NCI-H774 (cell line): ENCODE measurements around the gene LARP4B.

Source experiments
- DNase-seq: peaks from one replicate; lab custom pipeline; 2025; lab: John Stamatoyannopoulos, UW

Gene LARP4B

DNA sequence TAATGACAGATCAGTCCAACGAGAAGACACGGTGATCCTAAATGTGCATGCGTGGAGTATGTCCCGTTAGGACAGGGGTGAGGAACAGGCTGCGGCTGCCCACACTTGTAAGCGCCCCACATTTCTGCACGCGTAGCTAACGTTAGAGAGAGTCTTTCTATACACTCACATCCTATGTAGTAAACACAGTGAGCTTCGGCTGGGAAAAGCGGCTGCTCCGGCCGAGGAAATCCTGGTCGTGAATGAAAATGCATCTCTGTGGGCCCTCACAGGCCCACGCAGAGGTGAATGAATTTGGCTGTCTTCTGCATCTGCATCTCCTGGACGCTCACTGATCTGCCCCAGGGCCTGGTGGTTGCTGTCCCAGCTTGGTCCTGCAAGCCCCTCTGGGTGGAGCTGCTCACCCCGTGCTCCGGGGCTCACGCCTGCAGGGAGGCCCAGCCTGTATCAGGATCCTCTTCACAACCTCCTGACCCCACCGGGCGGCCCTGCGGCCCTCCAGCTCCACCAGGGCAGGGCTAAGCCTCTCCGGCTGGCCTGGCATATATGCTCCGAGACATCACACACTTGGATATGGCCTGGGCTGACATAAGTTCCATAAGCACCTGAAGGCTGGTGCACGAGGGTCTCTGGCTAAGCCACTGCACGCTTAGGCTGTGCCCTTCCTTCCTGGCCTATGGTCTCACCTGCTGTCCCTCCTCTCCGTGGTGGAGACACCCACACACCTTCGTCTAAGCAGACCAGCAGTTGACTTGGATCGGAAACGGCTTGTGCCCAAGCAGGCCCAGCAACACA, 124.1 kb downstream of the LARP4B start:
- DNase-seq: no peak

DNA sequence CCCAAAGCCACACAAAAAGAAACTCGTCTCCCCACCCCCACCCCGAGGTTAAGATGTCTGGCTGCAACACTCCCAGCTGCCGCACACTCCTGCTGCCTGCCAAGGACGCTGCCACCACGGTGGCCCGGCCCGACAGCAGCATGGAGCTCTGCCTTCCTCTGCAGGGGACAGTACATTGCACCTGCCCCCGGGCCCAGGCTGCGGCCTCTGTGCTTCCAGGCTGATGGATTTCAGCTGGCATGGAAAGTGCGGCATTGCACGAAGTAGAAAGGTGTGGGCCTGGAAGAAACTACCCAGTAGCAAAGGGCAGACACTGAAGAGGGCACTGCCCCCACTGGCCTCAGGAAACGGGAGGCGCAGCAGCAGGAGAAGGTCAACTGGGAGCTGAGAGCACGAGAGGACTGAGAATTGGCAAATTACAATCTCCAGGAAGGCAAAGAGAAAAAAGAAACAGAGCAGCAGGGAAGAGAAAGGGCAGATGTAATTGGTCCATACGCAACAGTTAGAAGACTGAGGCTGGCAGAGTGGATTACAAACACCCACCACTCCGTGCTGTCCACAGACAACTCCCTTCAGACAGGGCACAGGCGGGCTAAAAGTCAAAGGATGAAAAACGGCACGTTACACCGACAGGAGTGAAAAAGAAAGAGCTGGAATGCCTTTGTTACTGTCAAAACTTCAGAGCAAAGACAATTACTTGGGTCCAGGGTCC, 124.9 kb downstream of the LARP4B start:
- DNase-seq: no peak

DNA sequence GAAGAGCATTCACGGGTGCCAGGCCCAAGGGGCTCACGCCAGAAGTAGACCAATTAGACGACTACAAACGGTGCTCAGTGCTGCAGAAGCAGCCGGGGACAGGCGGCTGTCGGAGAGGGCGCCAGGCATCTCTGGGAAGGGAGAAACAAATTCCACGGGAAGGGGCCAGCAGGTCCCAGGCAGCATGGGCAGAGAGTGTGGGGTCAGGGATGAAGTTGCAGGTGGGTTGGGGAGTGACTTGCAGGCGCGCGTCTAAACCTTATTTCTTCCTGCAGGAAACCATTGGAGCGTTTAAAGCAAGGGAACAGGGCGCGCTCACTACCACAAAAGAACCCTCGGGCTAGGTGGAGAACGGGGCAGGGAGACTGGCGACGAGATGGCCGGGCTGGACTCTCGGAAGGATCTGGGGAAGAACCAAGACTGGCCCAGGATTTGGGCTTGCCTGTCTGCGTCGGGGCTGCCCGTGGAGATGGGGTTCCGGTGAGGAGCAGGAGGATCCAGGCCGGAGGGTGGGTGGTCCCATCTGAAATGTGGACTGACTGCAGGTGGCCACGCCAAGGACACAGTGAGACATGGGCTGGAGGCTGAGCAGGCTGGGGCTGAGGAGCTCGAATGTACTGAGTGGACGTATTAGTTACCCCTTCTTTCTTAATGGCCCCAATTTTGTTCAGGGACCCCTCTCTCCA, 125.7 kb downstream of the LARP4B start:
- DNase-seq: no peak

DNA sequence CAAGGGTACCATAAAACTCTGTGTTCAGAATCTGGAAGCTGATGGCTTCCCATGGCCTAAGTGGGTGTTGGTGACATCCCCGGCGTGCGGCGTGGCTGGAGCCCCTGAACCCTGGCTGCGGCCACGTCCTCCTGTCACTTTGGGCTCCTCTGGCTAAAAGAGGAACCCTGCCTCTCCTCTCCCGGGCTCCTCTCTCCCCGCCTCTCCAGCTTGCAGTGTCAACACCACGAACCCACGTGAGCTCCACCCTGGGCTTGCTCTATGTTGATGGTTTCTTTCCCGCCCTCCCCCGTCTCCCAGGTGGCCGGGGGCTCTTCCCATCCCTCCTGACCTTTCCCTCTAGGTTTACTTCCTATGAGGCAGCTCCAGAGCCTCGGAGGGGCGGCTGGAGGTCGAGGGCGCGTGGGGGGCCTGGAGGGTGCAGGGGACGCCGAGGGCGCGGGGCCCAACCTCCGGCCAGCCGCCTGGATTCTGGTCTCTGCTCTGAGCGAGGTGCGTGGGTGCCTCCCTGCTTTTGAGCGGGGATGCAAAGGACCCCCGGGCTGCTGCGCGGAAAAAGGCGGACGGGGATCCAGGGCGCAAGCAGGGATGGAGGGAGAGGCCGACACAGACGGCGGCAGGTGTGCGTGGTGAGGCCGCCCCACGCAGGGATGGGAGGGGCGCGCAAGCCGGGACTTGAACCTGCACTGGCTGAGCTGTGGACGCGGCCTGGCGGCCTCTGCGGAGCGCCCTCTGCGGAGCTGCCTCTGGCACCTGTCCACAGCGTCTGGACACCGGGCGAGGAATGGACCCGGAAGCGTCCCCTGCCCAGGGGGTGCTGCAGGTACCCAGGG, 126.5 kb downstream of the LARP4B start:
- no peak for DNase-seq

DNA sequence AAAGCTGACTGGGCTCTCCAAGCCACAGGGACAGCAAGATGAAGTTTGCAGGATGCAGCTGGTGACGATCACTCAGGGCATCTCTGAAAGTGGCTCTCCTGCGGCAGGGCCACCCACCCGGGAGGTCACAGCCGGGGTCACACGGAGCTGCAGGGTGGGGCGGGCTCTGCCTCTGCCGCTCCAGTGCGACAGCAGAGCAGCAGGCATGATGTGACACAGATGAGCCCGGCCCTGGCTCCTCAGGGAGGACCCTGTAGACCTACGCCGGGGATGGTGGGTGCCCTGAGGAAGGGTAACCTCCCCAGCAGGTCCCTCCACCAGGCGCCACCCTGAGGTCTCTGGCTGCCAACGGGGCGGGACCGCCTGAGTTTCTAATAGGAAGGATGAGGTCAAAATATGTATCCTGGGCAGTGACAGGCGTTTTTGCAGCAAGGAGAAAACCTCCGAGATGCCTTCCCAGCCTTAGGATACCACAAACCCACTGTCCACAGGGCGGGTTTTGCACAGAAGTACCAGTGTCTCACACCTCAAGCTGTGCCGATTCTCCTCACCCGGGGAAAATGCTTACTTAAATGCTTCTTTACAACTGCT, 127.2 kb downstream of the LARP4B start:
- DNase-seq: no peak

DNA sequence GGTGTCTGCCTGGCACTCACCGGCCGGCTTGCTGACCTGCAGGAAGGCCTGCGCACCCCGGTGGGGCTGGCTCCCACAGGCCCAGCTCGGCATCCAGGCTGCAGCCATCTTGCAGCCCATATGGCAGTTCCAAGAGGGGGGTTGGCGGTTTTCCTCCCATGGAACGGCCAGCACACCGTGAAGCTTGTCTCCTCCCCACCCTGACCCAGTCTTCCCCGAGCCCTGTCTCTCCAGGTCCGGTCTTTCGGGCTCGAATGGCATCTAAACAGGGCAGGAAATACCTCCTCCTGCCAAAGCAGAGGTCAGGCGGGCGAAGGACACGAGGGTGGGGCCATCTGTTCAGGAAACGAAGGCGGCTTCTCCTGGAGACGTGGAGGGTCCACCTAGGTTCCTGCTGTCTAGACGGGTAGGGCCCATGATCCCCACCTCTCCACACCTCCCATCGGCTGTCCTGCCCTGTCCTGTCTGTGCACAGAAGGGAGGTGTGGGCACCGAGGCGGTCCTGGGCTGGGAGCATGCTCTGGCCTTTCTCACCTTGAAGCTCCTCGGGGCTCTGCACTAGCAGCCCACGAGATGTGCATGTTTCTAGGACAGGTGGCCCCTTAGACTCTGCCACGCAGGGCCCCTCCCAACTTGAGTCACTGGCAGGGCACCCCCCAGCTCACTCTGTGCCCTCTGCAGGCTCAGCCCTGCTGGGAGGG, 128.3 kb downstream of the LARP4B start:
- DNase-seq: no peak

DNA sequence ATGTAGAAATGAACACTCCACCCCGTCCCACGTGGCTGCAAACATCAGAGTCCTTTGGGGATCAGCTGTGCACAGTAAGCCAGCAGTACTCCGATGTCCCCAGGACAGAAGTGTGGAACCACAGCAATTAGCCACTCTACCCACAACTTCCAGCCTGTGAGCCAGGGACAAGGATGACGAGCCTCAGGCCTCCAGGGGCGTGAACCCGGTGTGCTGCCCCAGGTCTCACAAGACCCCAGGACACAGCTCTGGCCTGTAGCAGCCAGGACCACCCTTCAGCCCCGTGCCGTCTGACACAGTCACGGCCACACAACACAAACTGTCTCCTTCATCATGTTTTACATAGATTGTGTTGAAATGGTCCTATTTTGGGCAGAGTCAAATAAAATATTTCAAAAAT, 129.0 kb downstream of the LARP4B start:
- no peak for DNase-seq

DNA sequence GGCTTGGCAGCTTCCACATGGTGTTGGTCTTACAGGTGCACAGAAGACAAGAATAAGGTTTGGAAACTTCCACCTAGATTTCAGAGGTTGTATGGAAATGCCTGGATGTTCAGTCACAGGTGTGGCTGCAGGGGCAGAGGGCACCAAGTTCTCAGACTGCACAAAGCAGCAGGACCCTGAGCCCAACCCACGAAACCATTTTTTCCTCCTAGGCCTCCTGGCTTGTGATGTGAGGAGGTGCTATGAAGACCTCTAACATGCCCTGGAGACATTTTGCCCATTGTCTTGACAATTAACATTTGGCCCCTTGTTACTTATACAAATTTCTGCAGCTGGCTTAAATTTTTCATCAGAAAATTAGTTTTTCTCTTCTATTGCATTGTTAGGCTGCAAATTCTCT, 134.3 kb downstream of the LARP4B start:
- DNase-seq: no peak

DNA sequence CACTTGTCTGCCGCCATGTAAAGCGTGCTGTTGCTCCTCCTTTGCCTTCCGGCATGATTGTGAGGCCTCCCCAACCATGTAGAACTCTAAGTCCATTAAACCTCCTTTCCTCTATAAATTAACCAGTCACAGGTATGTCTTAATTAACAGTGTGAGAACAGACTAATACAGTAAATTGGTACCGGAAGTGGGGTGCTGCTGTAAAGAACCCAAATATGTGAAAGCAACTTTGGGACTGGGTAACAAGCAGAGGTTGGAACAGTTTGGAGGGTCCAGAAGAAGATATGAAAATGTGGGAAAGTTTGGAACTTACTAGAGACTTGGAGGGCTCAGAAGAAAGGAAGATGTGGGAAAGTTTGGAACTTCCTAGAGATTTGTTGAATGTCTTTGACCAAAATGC, 135.3 kb downstream of the LARP4B start:
- no peak for DNase-seq

DNA sequence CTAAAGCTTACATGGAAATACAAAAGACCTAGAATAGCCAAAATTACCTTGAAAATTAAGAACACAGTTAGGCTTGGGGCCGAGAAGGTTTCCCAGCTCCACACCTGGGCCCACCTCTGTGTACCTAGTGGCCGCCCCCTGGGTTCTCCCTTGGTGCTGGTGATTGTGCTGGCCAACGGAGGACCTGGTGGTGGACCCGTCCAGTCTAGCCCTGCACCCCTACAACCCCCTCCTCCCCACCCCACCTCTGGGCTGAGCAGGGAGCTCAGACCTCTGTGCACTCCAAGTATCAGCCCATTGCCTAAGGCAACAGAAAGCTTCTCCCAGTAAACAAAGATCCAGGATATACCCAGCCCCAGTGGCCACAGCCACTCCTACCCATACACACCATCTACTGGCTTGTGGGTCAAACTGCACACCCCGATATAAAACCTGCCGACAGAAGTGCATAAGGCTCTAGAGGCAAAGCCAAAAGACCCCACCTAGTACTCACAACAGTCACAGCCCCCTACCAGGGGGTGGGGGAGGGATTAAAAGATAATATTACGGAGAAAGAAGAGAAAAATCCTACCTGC, 137.0 kb downstream of the LARP4B start:
- DNase-seq: no peak

DNA sequence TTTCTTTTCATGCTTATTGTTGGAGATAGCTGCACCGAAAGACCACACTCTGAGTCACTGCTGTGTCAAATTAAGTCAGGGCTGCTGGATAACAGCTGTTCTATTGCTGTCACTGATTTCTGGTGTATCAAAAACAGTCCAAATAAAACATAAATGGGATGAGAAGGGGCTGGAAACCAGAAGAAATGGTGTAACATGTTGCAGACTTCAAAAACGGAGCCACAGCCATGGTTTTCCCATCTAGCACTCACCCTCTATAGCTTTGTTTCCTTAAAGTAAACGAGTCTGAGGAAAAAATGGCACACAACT, 138.8 kb downstream of the LARP4B start:
- DNase-seq: no peak

DNA sequence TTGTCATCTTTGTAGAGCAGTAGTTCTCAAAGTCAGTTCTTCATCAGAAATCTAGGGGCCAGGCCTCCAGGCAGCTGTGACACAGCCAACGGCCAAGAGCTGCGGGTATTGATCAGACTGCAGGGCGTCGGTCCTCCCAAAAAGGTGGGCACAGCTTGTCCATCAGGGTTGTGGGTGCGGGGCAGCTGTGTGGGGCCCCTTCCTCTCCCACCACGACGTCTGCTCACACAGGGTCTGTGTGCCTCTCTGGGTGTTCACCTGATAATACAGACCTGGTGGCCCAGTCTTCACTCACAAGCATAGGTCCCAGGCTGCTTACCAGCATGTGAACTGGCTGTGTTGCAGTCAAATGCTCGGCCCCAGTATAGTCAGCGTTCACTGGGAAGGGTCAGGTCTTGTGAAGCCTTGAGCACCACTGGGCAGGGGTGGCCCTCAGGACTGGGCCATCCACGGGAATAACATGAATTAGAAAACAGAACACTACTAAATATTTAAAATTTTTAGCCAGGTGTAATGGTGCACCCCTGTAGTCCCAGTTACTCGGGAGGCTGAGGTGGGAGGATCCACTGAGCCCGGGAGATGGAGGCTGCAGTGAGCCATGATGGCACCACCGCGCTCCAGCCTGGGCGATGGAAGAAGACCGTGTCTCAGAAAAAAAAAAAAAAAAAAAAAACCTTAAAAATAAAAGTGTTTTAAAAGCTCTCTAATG, 139.3 kb downstream of the LARP4B start:
- DNase-seq: no peak

DNA sequence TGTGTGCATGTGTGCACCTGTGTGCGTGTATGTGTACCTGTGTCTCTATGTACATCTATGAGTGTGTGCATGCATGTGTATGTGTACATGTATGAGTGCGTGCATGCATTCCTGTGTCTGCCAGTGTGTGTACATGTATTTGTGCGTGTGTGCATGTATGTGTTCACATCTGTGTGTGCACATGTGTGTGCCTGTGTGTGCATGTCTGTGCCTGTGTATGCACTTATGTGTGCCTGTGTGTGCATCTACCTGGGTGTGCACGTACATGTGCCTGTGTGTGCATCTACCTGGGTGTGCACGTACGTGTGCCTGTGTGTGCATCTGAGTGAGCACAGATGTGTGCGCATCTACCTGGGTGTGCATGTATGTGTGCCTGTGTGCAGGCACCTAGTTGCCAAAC, 139.9 kb downstream of the LARP4B start:
- no peak for DNase-seq

DNA sequence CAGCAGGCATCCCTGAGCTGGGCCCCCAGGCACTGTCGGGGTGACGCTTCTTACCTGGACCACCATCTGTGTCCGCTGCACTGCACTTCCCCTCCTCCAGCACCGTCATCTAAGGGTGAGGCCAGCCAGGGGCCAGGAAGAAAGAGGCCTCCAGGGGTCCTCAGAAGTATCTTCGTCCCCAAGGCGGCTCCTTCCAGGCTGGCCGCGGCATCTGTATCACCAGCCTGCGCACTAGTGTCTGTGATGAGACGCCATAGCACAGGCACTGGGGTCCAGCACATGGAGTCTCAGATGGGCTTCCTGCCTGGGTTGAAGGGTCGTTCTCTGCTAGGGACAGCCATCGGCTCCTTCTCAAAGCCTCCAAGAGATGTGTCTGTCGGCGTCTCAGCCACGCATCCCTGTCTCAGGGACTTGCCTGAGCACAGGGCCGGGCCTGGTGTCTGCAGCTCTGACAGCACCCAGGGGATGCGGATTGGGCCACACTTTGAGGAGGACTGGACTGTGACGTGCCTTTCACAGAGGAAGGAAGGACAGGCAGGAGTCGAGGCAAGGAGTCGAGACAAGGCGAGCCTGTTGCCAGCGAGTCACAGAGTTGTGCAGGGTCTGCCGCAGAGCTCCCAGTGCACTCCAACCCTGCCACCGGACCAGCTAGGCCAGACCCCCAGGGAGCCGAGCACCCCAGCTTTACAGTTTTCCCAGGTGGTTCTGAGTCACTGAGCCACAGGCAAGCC, 140.5 kb downstream of the LARP4B start:
- DNase-seq: no peak

DNA sequence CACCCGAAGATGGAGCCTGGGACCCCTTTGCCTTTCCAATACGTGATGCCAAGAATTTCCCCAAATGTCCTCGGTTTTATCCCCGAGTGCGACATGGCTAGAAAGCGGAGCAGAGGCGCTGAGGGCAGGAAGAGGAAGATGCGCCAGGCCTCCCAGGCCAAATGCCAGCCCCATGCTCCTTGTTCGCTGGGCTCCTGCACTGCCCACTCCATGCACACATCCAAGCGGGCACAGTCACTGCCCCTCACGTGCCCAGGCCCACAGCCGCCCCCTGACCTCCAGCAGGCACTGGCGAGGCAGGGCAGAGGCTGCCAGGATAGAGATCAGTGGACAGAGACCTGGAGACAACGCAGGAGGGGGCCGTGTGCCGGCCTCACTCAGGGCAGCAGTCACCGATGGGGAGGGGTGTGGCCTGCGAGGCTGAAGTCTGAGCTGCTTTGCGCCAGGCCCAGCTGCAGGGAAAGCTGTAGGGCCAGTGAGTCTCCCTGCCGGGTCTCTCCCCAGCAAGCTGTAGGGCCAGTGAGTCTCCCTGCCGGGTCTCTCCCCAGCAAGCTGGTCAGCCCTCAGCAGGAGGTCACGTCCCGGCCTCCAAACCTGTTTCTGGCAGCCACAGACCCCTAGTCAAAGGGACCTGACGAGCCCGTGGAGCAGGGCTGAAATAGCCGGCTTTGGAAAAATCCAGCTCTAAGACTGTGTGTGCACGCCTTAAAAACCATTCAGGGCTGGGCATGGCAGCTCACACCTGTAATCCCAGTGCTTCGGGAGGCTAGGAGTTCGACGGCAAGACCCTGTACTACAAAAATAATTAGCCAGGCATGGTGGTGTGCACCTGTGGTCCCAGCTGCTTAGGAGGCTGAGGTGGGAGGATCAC, 141.4 kb downstream of the LARP4B start:
- DNase-seq: no peak

DNA sequence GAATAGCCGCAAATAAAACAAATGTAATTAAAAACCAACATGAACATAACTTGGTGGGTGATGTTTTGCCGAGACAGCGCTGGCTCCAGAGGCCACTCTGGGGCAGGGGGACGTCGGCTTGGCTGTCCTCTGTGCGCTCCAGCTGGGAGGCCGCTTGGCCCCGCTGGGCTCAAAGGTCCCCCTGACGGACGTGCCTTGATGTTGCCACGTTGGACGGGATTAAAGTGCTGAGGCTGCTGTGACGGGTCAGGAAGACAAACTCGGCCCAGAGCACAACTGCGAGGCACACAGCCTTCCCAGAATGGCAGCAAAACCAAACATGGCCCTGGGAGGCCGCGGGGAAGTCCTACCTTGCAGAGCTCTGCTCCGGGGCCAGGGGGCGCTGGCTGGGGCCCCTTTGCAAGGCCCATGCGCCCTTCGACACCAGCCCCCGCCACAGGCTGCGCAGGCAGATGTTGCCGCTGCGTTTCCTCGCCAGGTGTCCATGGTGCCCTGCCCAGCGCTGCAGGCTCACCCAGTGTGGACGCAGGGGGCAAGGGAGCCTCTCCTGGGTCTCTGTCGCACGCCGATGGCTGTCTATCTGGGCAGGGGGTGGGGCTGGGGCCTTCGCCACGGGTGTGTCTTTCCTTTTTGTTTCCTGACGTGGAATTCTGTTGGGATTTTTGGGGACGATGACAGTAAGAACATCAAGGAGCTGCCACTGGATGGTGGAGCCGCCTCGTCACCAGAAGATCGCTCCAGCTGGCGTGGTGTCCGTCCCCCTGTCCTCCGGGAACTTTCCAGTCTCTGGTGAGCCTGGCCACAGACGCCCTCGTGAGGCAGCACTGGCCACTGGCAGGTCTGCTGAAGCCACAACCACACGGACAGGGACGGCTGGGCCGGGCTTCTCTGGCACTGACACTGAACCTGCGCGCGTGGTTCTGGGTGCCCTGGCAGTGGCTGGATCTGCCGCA, 142.4 kb downstream of the LARP4B start:
- DNase-seq: no peak

DNA sequence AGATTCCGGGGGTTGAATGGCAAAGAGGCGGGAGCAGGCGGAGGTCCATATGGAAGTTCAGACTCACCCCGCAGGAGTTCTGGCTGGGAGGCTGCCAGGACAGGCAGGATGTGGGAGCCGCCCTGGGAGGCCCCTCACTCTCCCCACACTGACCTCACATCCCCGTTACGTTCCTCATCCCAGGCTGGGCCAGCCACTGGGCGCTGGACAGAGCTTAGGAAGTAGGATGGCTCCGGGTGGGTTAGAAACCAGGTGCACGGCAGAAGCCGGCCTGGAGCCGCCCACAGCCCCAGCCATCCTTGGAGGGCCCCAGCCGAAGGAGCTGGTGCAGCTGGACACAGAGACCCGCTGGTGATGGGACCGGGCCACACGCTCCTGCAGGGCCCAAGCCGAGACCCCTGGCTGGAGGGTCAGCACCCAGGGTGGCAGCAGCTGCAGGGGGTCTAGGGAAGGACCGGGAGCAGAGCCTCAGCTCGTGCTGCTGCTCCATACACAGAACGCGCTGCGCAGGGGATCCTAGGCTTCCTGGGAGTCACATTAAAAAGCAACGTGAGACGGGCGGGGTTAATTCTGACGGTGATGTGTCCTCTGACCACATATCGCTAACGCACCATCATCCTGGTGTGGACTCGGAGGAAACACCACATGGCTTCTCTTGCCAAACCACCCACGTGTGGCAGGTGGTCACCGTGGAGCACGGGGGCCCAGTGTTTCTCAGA, 143.4 kb downstream of the LARP4B start:
- DNase-seq: no peak
